H1 (cell line): ENCODE measurements around the gene UBR1. TPM values are rescaled to one million over a fixed set of nuclear protein-coding genes. Genes with fewer than 3 reads are reported as not detected.

Source experiments
- ASH2L ChIP-seq: fragments of 200-600, 300-600 bp; sonication (generic); IDR thresholded peaks from one replicate; pipeline ENCODE4 v1.7.1; 2017; ENCODE audit warnings: low read length
- CEBPB ChIP-seq: IDR thresholded peaks from 2 replicates; pipeline ENCODE4 v1.6.1; 2012; ENCODE audit warnings: low read depth, low read length
- CHD7 ChIP-seq: fragments of 300-600 bp; sonication (generic); IDR thresholded peaks from 2 replicates; pipeline ENCODE4 v1.7.1; 2012; ENCODE audit warnings: low read length, moderate library complexity, mild to moderate bottlenecking, inconsistent platforms; ENCODE audit not compliant: insufficient replicate concordance
- CREB1 ChIP-seq: IDR thresholded peaks from 2 replicates; pipeline ENCODE4 v1.6.1; 2012; ENCODE audit warnings: inconsistent platforms
- SP4 ChIP-seq: IDR thresholded peaks from 2 replicates; pipeline ENCODE4 v1.6.1; 2012; ENCODE audit warnings: low read length, inconsistent platforms
- YY1 ChIP-seq: IDR thresholded peaks from 2 replicates; pipeline ENCODE4 v1.6.1; 2011; ENCODE audit warnings: low read depth, mild to moderate bottlenecking, low read length
- polyA plus RNA-seq, 7 experiments: library from polyadenylated mRNA; depleted of rRNA in 3 of 7; stranded (reverse) in 5 of 7; unstranded in 2 of 7; fragments of >200 nt in 5 of 7; fragments of 200-250 nt in 2 of 7; gene quantifications; 1 replicate in 5 of 7; 2 replicates in 1 of 7; 4 replicates in 1 of 7; pipeline versions ENCODE4 v1.2.1 to v1.2.3, GENCODE V29; 2011 to 2013; ENCODE audit warnings: missing spikeins in 2 of 7, mixed read lengths in 2 of 7
- total RNA-seq: library from RNA; stranded (reverse); fragmentation: NEBNext Ultra II Directional; extraction: Animal tissue kit (Norgen Biotek cat#: 25700); gene quantifications from 2 replicates; pipeline ENCODE4 v1.2.1, GENCODE V29; 2021

The UBR1 gene
- total and polyA plus RNA-seq, 2 of the 8 experiments (the other 6 are each of a cell fraction or from before 2014, with no cell fraction given) = 3.7 to 18.7 TPM

GRCh38 chr15:43070893-43071292 is 34.9 kb downstream of the UBR1 start (continued):
- TF ChIP-seq CHD7 = no peak
- TF ChIP-seq CREB1 = no peak
- no peak for TF ChIP-seq YY1
- no peak for TF ChIP-seq CEBPB
- TF ChIP-seq SP4 = no peak
- TF ChIP-seq ASH2L = no peak
